Stimulated activated CD8-positive, alpha-beta memory T cell treated with anti-CD3 and anti-CD28 coated beads, Interleukin-15, amount 100 ng/mL, for 4 hours (primary cell): ENCODE data around the gene G6PC2.
"Not testable (repeated sequence)": the region's sequence is repeated elsewhere in the genome, so short reads cannot be mapped to it uniquely, and the experiment has no call there.

Experiments
- DNase-seq, 2 donors: peaks; one replicate each; pipeline ENCODE4 v3.0.0-alpha.2; 2020; ENCODE audit warnings: low read depth in 2 of 2

G6PC2 gene

DNA sequence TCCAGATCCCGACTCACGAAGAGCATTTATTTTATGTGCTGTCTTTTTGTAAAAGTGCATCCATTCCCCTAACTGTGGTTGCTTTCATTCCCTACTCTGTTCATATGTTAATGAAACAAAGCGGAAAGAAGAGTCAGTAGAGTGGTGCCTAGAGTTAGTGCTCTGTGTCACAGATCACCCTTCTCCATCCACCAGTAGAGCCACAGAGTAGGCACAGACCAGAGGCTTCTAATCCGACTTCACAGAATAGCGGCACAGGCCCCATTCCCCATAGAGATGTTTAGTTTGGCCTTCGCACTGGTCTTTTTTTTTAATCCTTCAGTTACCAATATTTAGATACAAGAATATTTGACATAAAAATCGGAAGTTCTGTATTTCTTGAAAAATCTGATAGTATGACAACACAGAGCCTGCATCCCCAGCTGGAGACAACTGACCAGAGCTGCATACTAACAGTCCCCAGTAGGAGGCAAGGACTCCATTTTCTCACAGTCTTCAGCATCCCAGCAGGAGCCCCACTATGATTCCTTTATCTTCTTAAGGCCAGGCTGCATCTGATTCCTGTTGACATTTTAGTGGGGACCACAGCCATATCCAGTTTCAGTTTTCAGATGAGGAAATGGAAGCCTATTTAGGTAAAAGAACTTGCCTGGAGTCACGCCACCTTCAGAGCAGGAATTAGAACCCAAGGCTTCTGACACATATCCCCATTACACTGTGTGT is 7.0 kb downstream of the G6PC2 start:
- DNase-seq = no peak

DNA sequence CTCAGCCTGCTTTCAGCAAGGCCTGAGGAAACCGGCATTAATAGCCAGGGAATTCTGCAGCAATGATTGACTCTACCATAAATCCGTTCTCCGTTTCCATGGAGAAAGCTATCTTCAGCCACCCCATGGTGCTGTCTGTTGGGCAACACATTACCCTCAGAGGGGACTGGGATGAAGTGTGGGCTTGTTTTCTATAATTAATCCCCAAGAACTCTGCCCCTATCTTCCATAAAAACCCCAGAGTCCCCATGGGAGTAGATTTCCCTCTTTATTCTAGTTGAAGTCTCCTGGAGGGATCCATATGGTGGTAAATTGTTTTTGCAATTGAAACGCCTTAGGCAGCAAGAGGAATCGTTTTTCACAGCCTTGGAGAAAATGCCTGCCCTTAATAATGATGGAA is 9.2 kb downstream of the G6PC2 start:
- DNase-seq = no peak

GRCh38 chr2:168912466-168912865 is 11.4 kb downstream of the G6PC2 start:
- DNase-seq = no peak

DNA sequence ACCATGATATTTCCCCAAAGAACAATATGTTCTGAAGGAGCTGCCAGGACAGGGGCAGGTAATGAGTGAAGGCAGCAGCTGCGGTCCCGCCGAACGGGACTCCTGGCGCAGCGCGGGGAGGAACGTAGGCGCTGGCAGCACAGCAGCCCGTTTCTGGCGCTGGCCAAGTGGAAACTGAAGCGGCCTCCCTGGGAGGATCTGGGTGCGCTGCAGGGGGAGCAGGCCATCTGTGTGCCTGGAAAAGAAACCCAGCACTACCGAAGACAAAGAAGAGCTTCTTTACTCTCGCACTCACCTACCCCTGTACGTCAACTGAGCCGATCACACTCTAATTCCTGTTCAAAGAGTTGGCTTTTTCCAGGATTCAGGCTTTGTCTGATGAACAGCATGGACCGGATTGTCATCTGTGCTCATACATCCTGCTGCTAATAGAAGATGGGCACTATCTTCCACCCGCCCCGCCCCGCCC is 11.8 kb downstream of the G6PC2 start:
- no peak for DNase-seq

DNA sequence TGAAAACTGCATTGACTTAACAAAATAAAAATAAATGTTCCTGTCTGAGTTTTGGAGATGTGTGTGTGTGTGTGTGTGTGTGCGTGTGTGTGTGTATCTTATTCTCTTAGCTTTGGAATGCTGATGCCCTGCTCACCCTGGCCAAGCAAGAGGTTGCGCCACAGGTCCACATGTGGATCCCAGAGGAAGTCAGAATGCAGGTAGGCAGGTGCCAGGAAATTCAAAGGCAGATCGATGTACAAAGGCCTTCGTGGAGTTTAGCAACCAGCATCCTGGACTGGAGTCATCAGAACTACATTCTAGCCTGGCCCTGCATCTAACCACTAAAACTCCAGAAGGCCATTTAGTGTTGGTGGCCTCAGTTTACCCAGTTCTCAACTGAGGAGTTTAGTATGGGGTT is 12.4 kb downstream of the G6PC2 start:
- DNase-seq = no peak

DNA sequence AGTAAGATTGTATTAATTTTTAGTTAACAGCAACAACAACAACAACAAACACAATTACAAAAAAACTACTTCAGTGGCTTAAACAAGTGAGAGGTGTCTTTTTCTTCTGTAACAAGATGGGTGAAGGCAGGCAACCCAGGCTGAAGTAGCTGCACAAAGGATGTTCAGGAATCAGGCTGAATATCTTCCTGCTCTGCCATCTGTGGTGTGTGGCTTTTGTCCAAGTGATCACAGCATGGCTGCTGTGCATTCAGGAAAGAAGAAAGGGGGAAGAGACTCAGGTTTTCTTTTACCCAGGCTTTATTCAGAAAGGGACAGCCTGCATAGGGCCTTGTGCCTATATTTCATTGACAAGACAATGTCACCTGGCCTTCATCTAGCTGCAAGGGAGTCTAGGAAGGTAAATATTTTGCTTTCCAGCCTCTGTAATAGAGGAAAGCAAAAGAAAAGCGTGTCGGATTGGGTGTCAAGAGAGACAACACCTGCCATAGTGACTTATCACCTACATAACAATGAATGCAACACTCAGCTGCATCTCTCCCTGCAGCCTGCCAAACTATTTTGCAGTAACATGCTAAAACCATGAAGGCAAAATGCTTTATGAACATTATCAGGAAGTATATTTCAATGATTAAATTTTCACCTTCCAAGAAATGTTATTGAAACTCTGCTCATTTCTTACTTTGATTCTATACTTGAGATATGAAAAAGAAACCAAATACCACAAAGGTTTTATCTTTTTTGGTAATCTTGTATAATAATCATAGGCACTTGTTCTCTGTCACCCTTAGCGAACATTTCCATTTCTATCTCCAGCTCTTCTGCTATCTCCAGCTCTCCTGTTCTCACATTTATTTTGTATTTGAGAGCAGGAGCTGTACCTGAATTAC is 14.6 kb downstream of the G6PC2 start:
- DNase-seq = no peak

- no peak for DNase-seq
Measured at GRCh38 chr2:168916331-168916675, 15.2 kb downstream of the G6PC2 start.

DNA sequence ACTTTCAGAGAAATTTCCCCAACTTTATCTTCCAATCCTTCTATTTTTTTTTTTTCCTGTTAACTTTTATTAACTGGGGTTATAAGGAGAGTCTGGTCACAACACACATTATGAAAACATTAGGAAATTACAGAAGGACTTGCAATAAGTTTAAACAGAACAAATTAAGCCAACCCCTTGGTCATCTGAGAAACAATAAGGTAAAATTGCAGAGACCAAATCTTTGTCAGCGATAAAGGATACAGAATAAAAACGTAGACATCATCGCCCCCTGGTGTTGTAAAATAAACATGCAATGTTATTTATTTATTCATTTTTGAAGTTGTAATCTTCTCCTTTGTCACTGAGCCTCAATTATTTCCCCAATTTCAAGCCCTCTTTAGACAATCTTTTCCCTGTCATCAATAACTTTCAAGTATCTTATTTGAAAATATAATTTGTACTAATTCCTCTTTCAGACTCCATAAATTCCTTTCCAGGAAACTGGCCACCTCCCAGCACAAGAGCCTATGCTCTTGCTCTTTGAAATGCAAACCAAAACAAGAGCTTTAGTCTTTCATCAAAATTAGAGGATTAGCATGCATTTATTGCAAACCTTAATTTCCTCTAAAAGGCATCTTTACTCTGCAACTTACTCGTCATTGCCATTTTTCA is 19.5 kb downstream of the G6PC2 start:
- DNase-seq = no peak

DNA sequence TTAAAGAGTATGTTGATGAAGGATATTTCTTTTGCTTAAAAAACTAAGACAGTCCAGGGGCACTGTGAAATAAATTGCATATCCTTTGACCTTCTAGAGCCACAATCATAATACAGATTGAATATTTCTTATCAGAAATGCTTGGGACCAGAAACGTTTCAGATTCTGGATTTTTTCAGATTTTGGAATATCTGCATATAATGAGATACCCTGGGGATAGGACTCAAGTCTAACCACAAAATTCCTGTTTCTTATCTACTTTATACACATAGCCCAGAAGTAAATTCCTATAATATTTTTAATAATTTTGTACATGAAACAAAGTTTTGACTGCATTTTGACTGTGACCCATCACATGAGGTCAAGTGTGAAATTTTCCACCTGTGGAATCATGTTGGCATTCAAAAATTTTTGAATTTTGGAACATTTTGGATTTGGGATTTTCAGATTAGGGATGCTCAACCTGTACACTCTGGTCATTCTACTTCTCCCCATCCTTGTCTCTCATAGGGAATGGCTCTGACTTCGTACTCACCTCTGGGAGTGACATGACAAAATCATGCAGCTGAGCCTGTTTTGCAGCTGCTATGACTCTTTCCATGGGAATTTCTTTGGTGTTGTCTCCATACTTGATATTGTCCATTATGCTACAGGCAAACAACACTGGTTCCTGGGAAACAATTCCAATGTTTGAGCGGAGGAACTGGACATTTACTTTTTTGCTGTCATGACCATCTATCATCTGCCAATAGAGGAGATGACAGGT is 25.7 kb downstream of the G6PC2 start:
- DNase-seq = no peak

GRCh38 chr2:168928113-168928831 is 27.2 kb downstream of the G6PC2 start:
- no peak for DNase-seq

- no peak for DNase-seq
Measured at GRCh38 chr2:168929031-168929430, 27.9 kb downstream of the G6PC2 start.

GRCh38 chr2:168930242-168930641 is 29.2 kb downstream of the G6PC2 start:
- no peak for DNase-seq

GRCh38 chr2:168932174-168932573 is 31.1 kb downstream of the G6PC2 start:
- not testable (repeated sequence) for DNase-seq

- DNase-seq = no peak
Measured at GRCh38 chr2:168934826-168935225, 33.7 kb downstream of the G6PC2 start.

GRCh38 chr2:168935810-168936581 is 34.9 kb downstream of the G6PC2 start:
- DNase-seq = no peak

DNA sequence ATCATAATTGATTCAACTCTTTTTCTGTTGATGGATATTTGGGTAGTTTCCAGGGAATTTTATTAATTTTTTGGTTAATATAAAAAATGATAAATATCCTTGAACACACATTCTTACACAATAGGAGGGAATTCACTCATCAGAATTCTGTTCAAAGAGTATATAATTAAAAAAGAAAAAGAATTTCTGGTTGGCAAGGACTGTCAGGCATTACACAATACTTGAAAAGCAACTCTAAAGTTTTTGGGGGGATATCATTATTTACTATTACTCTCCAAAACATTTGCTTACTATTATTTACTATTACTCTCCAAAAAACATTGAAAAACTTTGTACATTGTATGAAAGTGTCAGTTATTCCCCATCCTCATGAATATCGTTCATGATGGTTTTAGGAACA is 38.0 kb downstream of the G6PC2 start:
- DNase-seq = no peak

GRCh38 chr2:168939918-168940317 is 38.8 kb downstream of the G6PC2 start:
- DNase-seq = no peak

DNA sequence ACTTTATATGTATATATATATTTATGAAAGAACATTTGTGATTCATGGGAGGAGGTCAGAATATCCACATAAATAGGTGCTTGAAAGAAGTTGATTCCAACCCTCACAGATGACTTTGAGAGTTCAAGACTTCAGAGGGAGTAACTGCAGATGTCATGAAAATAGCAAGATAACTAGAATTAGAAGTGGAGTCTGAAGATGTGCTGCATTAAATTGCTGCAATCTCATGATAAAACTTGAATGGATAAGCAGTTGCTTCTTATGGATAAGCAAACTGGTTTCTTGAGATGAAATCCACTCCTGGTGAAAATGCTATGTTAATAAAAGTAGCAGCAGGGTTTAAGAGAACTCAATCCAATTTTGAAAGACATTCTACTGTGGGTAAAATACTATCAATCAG is 40.2 kb downstream of the G6PC2 start:
- DNase-seq = no peak

- no peak for DNase-seq
Measured at GRCh38 chr2:168944065-168944464, 43.0 kb downstream of the G6PC2 start.

- DNase-seq = no peak
Measured at GRCh38 chr2:168945508-168945907, 44.4 kb downstream of the G6PC2 start.
